ENCODE results near the gene AUH. TPM values are rescaled to one million over a fixed set of nuclear protein-coding genes. Genes with fewer than 3 reads are reported as not detected.
"Not testable (repeated sequence)": the region's sequence is repeated elsewhere in the genome, so short reads cannot be mapped to it uniquely, and the experiment has no call there.

AUH gene
- total RNA-seq, 1 experiment from 2014 or later = 29.0 TPM

DNA sequence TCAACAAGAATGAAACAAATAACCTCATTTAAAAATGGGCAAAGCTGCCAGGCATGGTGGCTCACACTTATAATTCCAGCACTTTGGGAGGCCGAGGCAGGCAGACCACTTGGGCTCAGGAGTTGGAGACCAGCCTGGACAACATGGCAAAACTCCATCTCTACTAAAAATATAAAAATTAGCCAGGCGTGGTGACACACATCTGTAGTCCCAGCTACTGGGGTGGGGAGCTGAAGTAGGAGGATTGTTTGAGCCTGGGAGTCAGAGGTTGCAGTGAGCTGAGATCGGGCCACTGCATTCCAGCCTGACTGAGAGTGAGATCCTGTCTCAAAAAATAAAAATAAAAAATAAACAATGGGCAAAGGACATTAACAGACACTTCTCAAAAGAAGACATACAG lies 8.3 kb upstream of the AUH start:
- H3K79me2 ChIP-seq (ENCODE audit: insufficient read depth, low read length); POLR2A ChIA-PET; H3K9me3 ChIP-seq (ENCODE audit: control insufficient read depth in 1 of 2, insufficient read depth in 1 of 2, low read depth in 1 of 2, low read length in 2 of 2); H3K9ac ChIP-seq (ENCODE audit: low read length); BruUV-seq (replicated peaks); DNase-seq (ENCODE audit: low read depth, low spot score); H3K4me2 ChIP-seq (ENCODE audit: low read length); H3K4me3 ChIP-seq (replicated peaks in 1 of 2; ENCODE audit: low read depth in 1 of 2, low read length in 2 of 2); H3K9me2 ChIP-seq (ENCODE audit: insufficient read depth); H3K27me3 ChIP-seq (ENCODE audit: insufficient read depth, low read length); H3K36me3 ChIP-seq (ENCODE audit: control insufficient read depth in 1 of 2, insufficient read depth in 2 of 2, low read length in 2 of 2); H4K20me1 ChIP-seq (ENCODE audit: insufficient read depth); intact Hi-C loops (cut with micrococcal nuclease); CTCF ChIA-PET; ATAC-seq; H2AFZ ChIP-seq (ENCODE audit: low read depth, low read length, poor library complexity, severe bottlenecking); H3K27ac ChIP-seq (ENCODE audit: low read depth, low read length); H3K4me1 ChIP-seq (ENCODE audit: control insufficient read depth in 1 of 2, insufficient read depth in 2 of 2, low read length in 2 of 2): not testable (repeated sequence)
- RAD21 ChIA-PET (ENCODE audit: low non-redundant PET in 1 of 2, low total read pairs in 2 of 2, uncharacterized antibody in 2 of 2, unreplicated experiment in 2 of 2) = interaction anchor here in 1 of 2 experiments (0.6 kb wide), 1 partner anchor 360 kb away, joined by 4 read pairs; no protein-coding TSS in a partner anchor

DNA sequence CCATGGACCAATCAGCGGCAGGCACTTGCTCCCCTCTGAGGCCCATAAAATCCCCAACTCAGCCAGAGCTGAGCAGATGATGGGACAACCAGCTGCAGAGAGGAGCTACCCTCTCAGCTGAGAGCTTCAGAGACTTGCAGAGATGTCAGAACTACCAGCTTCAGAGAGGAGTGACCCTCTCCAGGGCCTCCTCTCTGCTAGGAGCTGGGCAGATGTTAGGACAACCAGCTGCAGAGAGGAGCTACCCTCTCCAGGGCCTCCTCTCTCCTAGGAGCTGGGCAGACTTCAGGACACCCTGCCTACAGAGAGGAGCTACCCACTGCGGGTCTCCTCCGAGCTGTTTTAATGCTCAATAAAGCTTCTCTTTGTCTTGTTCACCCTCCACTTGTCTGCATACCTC lies 3.0 kb upstream of the AUH start:
- TF ChIP-seq ELF1 (IDR thresholded peaks at IDR 0.05; ENCODE audit: borderline replicate concordance, low read depth) = no peak
- no peak for TF ChIP-seq SIN3A (IDR thresholded peaks at IDR 0.05; ENCODE audit: low read depth)
- no peak for TF ChIP-seq SP1 (IDR thresholded peaks at IDR 0.05; ENCODE audit: low read depth)
- no peak for TF ChIP-seq SRF (IDR thresholded peaks at IDR 0.05; ENCODE audit: low read depth)
- TF ChIP-seq POLR2A (IDR thresholded peaks at IDR 0.05; ENCODE audit: borderline replicate concordance, extremely low read depth, insufficient read depth, insufficient read length) = no peak
- Histone ChIP-seq H3K27me3 (ENCODE audit: insufficient read depth, low read length) (no peaks in the 10 kb centered on the region), H3K9ac (ENCODE audit: low read length) (no peak overlapping the region), H4K20me1 (ENCODE audit: insufficient read depth) (no peaks in the 10 kb centered on the region), H3K4me1 (ENCODE audit: control insufficient read depth in 1 of 2, insufficient read depth in 2 of 2, low read length in 2 of 2) (peaks cover 4 to 16% of the 10 kb centered on the region in 2 experiments; a peak in 3 of 4 replicates), H3K36me3 (ENCODE audit: control insufficient read depth in 1 of 2, insufficient read depth in 2 of 2, low read length in 2 of 2) (no peaks in the 10 kb centered on the region), H3K4me3 (replicated peaks in 1 of 2; ENCODE audit: low read depth in 1 of 2, low read length in 2 of 2) (no peak overlapping the region), H3K9me3 (ENCODE audit: control insufficient read depth in 1 of 2, insufficient read depth in 1 of 2, low read depth in 1 of 2, low read length in 2 of 2) (peaks cover 6 to 8% of the 10 kb centered on the region in 2 experiments; a peak in 3 of 4 replicates), H3K4me2 (ENCODE audit: low read length) (no peak overlapping the region), H3K9me2 (ENCODE audit: insufficient read depth) (no peaks in the 10 kb centered on the region), H3K79me2 (ENCODE audit: insufficient read depth, low read length) (peaks cover 18% of the 10 kb centered on the region), H2AFZ (ENCODE audit: low read depth, low read length, poor library complexity, severe bottlenecking) (no peak overlapping the region), H3K27ac (ENCODE audit: low read depth, low read length) (no peak overlapping the region)
- no peak for DNase-seq (ENCODE audit: low read depth, low spot score)
- POLR2A ChIA-PET = no interaction called here
- intact Hi-C loops (cut with micrococcal nuclease) = loop anchor here (10.0 kb wide), 1 partner anchor 170 kb away; no protein-coding TSS in a partner anchor
- no TSS peak for BruUV-seq (replicated peaks)
- ATAC-seq = no peak
- CTCF ChIA-PET = no interaction called here
- RAD21 ChIA-PET (ENCODE audit: low non-redundant PET in 1 of 2, low total read pairs in 2 of 2, uncharacterized antibody in 2 of 2, unreplicated experiment in 2 of 2) = no interaction called here

Data from HCT116 (cell line).